ENCODE results near the gene HNF1A.

HNF1A gene

GRCh38 chr12:121025442-121026226 is 47.3 kb downstream of the HNF1A start:
- Histone ChIP-seq H2BK5ac (ENCODE audit: low read length) (no peak overlapping the region), H3K4ac (ENCODE audit: low read length) (no peak overlapping the region), H3K9me3 (replicated peaks in 1 of 2; ENCODE audit: control insufficient read depth in 2 of 2, insufficient read depth in 1 of 2, low read depth in 1 of 2, low read length in 2 of 2) (no peaks in the 10 kb centered on the region), H3K4me1 (ENCODE audit: control insufficient read depth in 2 of 2, insufficient read depth in 1 of 2, low read depth in 1 of 2, low read length in 2 of 2) (no peaks in the 10 kb centered on the region), H4K91ac (ENCODE audit: low read depth, low read length, poor library complexity) (no peak overlapping the region), H2BK120ac (ENCODE audit: low read depth, low read length) (no peak overlapping the region), H3K4me3 (ENCODE audit: low read length in 2 of 2) (no peak overlapping the region), H2BK12ac (ENCODE audit: low read length) (no peak overlapping the region), H3K9ac (ENCODE audit: low read depth, low read length, poor library complexity) (no peak overlapping the region), H3K36me3 (replicated peaks in 1 of 2; ENCODE audit: control insufficient read depth in 2 of 2, insufficient read depth in 2 of 2, low read length in 2 of 2) (no peaks in the 10 kb centered on the region), H3K27ac (replicated peaks; ENCODE audit: low read length) (no peak overlapping the region), H2AK5ac (ENCODE audit: low read depth, low read length) (no peak overlapping the region), H3K14ac (ENCODE audit: low read length) (no peak overlapping the region), H3K18ac (ENCODE audit: low read length) (no peak overlapping the region), H3K27me3 (ENCODE audit: control insufficient read depth in 3 of 3, insufficient read depth in 3 of 3, low read depth in 1 of 3, low read length in 3 of 3) (peaks cover 0 to 9% (median 0%) of the 10 kb centered on the region in 3 experiments), H3K23ac (ENCODE audit: low read depth, low read length, poor library complexity) (no peak overlapping the region), H4K8ac (ENCODE audit: low read depth, low read length) (no peak overlapping the region), H2BK15ac (ENCODE audit: low read length) (no peak overlapping the region), H2AFZ (ENCODE audit: low read length) (no peak overlapping the region), H3K79me1 (ENCODE audit: low read depth, low read length) (no peaks in the 10 kb centered on the region), H3K4me2 (ENCODE audit: insufficient read depth, low read length, poor library complexity, severe bottlenecking) (no peak overlapping the region)
- no peak for DNase-seq (ENCODE audit: low spot score)
- WGBS, 2 donors (ENCODE audit: extremely low coverage in 2 of 2, insufficient read length in 2 of 2, insufficient replicate concordance in 1 of 2), result no CpG with 5 or more reads among the region's 11 CpGs

- no CpG with 5 or more reads among the region's 10 CpGs for WGBS, 2 donors (ENCODE audit: extremely low coverage in 2 of 2, insufficient read length in 2 of 2, insufficient replicate concordance in 1 of 2)
- H3K27me3 ChIP-seq (ENCODE audit: control insufficient read depth in 3 of 3, insufficient read depth in 3 of 3, low read depth in 1 of 3, low read length in 3 of 3), result peaks cover 0 to 9% (median 0%) of the 10 kb centered on the region in 3 experiments
- no peak overlapping the region for H3K4me2 ChIP-seq (ENCODE audit: insufficient read depth, low read length, poor library complexity, severe bottlenecking)
- H3K36me3 ChIP-seq (replicated peaks in 1 of 2; ENCODE audit: control insufficient read depth in 2 of 2, insufficient read depth in 2 of 2, low read length in 2 of 2), result no peaks in the 10 kb centered on the region
- no peak overlapping the region for H2BK120ac ChIP-seq (ENCODE audit: low read depth, low read length)
- H3K4me1 ChIP-seq (ENCODE audit: control insufficient read depth in 2 of 2, insufficient read depth in 1 of 2, low read depth in 1 of 2, low read length in 2 of 2), result no peaks in the 10 kb centered on the region
- H3K27ac ChIP-seq (replicated peaks; ENCODE audit: low read length), result no peak overlapping the region
- no peak overlapping the region for H2BK5ac ChIP-seq (ENCODE audit: low read length)
- H3K18ac ChIP-seq (ENCODE audit: low read length), result no peak overlapping the region
- no peak overlapping the region for H2BK15ac ChIP-seq (ENCODE audit: low read length)
- H3K14ac ChIP-seq (ENCODE audit: low read length), result no peak overlapping the region
- H2AFZ ChIP-seq (ENCODE audit: low read length), result no peak overlapping the region
- H3K79me1 ChIP-seq (ENCODE audit: low read depth, low read length), result no peaks in the 10 kb centered on the region
- no peak overlapping the region for H2BK12ac ChIP-seq (ENCODE audit: low read length)
- no peak overlapping the region for H2AK5ac ChIP-seq (ENCODE audit: low read depth, low read length)
- H4K8ac ChIP-seq (ENCODE audit: low read depth, low read length), result no peak overlapping the region
- H3K4ac ChIP-seq (ENCODE audit: low read length), result no peak overlapping the region
- no peak for DNase-seq (ENCODE audit: low spot score)
- no peak overlapping the region for H3K4me3 ChIP-seq (ENCODE audit: low read length in 2 of 2)
- H3K9ac ChIP-seq (ENCODE audit: low read depth, low read length, poor library complexity), result no peak overlapping the region
- H4K91ac ChIP-seq (ENCODE audit: low read depth, low read length, poor library complexity), result no peak overlapping the region
- no peaks in the 10 kb centered on the region for H3K9me3 ChIP-seq (replicated peaks in 1 of 2; ENCODE audit: control insufficient read depth in 2 of 2, insufficient read depth in 1 of 2, low read depth in 1 of 2, low read length in 2 of 2)
- H3K23ac ChIP-seq (ENCODE audit: low read depth, low read length, poor library complexity), result no peak overlapping the region
Observed at GRCh38 chr12:121026274-121027045, 48.1 kb downstream of the HNF1A start.

GRCh38 chr12:121030576-121031212 is 52.4 kb downstream of the HNF1A start:
- Histone ChIP-seq H3K9me3 (replicated peaks in 1 of 2; ENCODE audit: control insufficient read depth in 2 of 2, insufficient read depth in 1 of 2, low read depth in 1 of 2, low read length in 2 of 2) (no peaks in the 10 kb centered on the region), H3K79me1 (ENCODE audit: low read depth, low read length) (no peaks in the 10 kb centered on the region), H2BK5ac (ENCODE audit: low read length) (no peak overlapping the region), H3K4me1 (ENCODE audit: control insufficient read depth in 2 of 2, insufficient read depth in 1 of 2, low read depth in 1 of 2, low read length in 2 of 2) (no peaks in the 10 kb centered on the region), H3K14ac (ENCODE audit: low read length) (no peak overlapping the region), H2AK5ac (ENCODE audit: low read depth, low read length) (no peak overlapping the region), H2BK120ac (ENCODE audit: low read depth, low read length) (no peak overlapping the region), H3K4me2 (ENCODE audit: insufficient read depth, low read length, poor library complexity, severe bottlenecking) (no peak overlapping the region), H4K8ac (ENCODE audit: low read depth, low read length) (no peak overlapping the region), H3K9ac (ENCODE audit: low read depth, low read length, poor library complexity) (no peak overlapping the region), H2BK15ac (ENCODE audit: low read length) (no peak overlapping the region), H3K18ac (ENCODE audit: low read length) (no peak overlapping the region), H4K91ac (ENCODE audit: low read depth, low read length, poor library complexity) (no peak overlapping the region), H3K27ac (replicated peaks; ENCODE audit: low read length) (no peak overlapping the region), H3K36me3 (replicated peaks in 1 of 2; ENCODE audit: control insufficient read depth in 2 of 2, insufficient read depth in 2 of 2, low read length in 2 of 2) (no peaks in the 10 kb centered on the region), H2BK12ac (ENCODE audit: low read length) (no peak overlapping the region), H3K4ac (ENCODE audit: low read length) (no peak overlapping the region), H3K27me3 (ENCODE audit: control insufficient read depth in 3 of 3, insufficient read depth in 3 of 3, low read depth in 1 of 3, low read length in 3 of 3) (peaks cover 0 to 15% (median 0%) of the 10 kb centered on the region in 3 experiments), H3K4me3 (ENCODE audit: low read length in 2 of 2) (no peak overlapping the region), H2AFZ (ENCODE audit: low read length) (no peak overlapping the region), H3K23ac (ENCODE audit: low read depth, low read length, poor library complexity) (no peak overlapping the region)
- DNase-seq (ENCODE audit: low spot score), result no peak
- no CpG with 5 or more reads among the region's 10 CpGs for WGBS, 2 donors (ENCODE audit: extremely low coverage in 2 of 2, insufficient read length in 2 of 2, insufficient replicate concordance in 1 of 2)
